ENCODE measurements around the gene SCGB3A1. TPM values are rescaled to one million over a fixed set of nuclear protein-coding genes. Genes with fewer than 3 reads are reported as not detected.

The SCGB3A1 gene
- total and polyA plus RNA-seq, 9 of the 15 experiments (the other 6 are each of a cell fraction or from before 2014, with no cell fraction given) = 0.33 TPM; not detected in 8

GRCh38 chr5:180618487-180618828, 27.2 kb upstream of the SCGB3A1 start:
- in situ Hi-C loops (cut with MboI) = no loop called here
- TF ChIP-seq TAF7 (tag; IDR thresholded peaks at IDR 0.05) (no peak), HMGXB4 (CRISPR knock-in tag; IDR thresholded peaks at IDR 0.05) (no peak), GABPA (tag; conservative IDR thresholded peaks at IDR 0.05; ENCODE audit: low read depth) (no peak), TSHZ1 (CRISPR knock-in tag; IDR thresholded peaks at IDR 0.05) (no peak), ZNF639 (CRISPR knock-in tag; conservative IDR thresholded peaks at IDR 0.05 in 1 of 2, IDR thresholded peaks at IDR 0.05 in 1 of 2) (no peak), XRCC3 (IDR thresholded peaks at IDR 0.05) (no peak)

More at GRCh38 chr5:180618487-180618828, 27.2 kb upstream of the SCGB3A1 start:
- Histone ChIP-seq H3K27me3 (ENCODE audit: control insufficient read depth in 2 of 2, insufficient read depth in 2 of 2, low read length in 2 of 2) (peaks cover 16 to 56% of the 10 kb centered on the region in 2 experiments), H3K4me1 (replicated peaks in 1 of 2; ENCODE audit: control insufficient read depth in 2 of 2, insufficient read depth in 2 of 2, low read length in 2 of 2) (peaks cover 0 to 28% of the 10 kb centered on the region in 2 experiments; a peak in 2 of 5 replicates), H4K20me1 (replicated peaks; ENCODE audit: control insufficient read depth, insufficient read depth, low read length) (0 out of 2 replicates have a peak, but pooled peaks cover 5% of the 10 kb centered on the region), H3K9me3 (replicated peaks; ENCODE audit: control insufficient read depth, insufficient read depth, low read depth, low read length) (no peaks in the 10 kb centered on the region), H2AFZ (ENCODE audit: low read depth, low read length) (no peak overlapping the region), H3K27ac (ENCODE audit: extremely low read depth, low read depth, low read length) (no peak overlapping the region), H3K9ac (ENCODE audit: insufficient read depth in 1 of 2, low read depth in 2 of 2, low read length in 2 of 2) (no peak overlapping the region), H3K9me1 (ENCODE audit: control insufficient read depth, insufficient read depth, low read length) (no peaks in the 10 kb centered on the region), H3K36me3 (ENCODE audit: control insufficient read depth, insufficient read depth, low read length) (no peaks in the 10 kb centered on the region), H3K4me2 (ENCODE audit: insufficient read depth, low read length) (no peak overlapping the region), H3K79me2 (ENCODE audit: control insufficient read depth, insufficient read depth, low read length) (no peaks in the 10 kb centered on the region), H3K4me3 (no peak overlapping the region)
- FAIRE-seq (no peak), ATAC-seq (no peak), DNase-seq (ENCODE audit: extremely low read depth in 1 of 4, low spot score in 3 of 4) (no peak)
- 56% methylated on average over 15 of the region's 15 CpGs for WGBS (ENCODE audit: insufficient coverage, low coverage, missing lambda C conversion rate)
- POLR2A ChIA-PET = no interaction called here
- CTCF ChIA-PET (ENCODE audit: low intra/inter-chr PET ratio) = no interaction called here
- BruUV-seq (replicated peaks) = no TSS peak
- intact Hi-C loops (cut with micrococcal nuclease) = no loop called here
